SK-N-SH (cell line): ENCODE results near the gene GALP. TPM values are rescaled to one million over a fixed set of nuclear protein-coding genes. Genes with fewer than 3 reads are reported as not detected.
"Not testable (repeated sequence)": the region's sequence is repeated elsewhere in the genome, so short reads cannot be mapped to it uniquely, and the experiment has no call there.

Source experiments
- CTCF ChIA-PET: fragments of 300-600, 350-600 bp; formaldehyde crosslinking; extraction: SDS; loops from one replicate; lab custom pipeline; 2021; lab: Yijun Ruan, JAX
- POLR2A ChIA-PET: fragments of 350-600 bp; sonication (Branson Sonifier 250); formaldehyde crosslinking; extraction: SDS; loops from one replicate; lab custom pipeline; 2020; ENCODE audit warnings: antibody characterized with exemption, inconsistent platforms; lab: Yijun Ruan, JAX
- DNase-seq: peaks from one replicate; pipeline ENCODE4 v3.0.0; 2012
- H2AFZ ChIP-seq: fragments of 200-600 bp; sonication (generic); 2 replicates; pipeline ENCODE4 v1.8.1; 2016; ENCODE audit warnings: antibody characterized with exemption, mild to moderate bottlenecking, low read depth
- H3F3A ChIP-seq: fragments of 200-600 bp; sonication (generic); replicated peaks from 2 replicates; pipeline ENCODE3; 2016; ENCODE audit warnings: antibody characterized with exemption, mild to moderate bottlenecking; ENCODE audit not compliant: insufficient read depth
- H3K27ac ChIP-seq, 2 experiments: fragments of 200-500 bp in 1 of 2; fragments of 200-600 bp in 1 of 2; sonication (Bioruptor generic) in 1 of 2; sonication (generic), shearing (Covaris generic) in 1 of 2; 2 replicates each; pipeline versions ENCODE4 v1.5.1 to v1.6.1; 2014 to 2016; ENCODE audit warnings: low read depth in 2 of 2, inconsistent platforms in 1 of 2, low read length in 1 of 2, mild to moderate bottlenecking in 1 of 2, mixed read lengths in 1 of 2
- H3K27me3 ChIP-seq: fragments of 200-600 bp; sonication (generic), shearing (Covaris generic); 2 replicates; pipeline ENCODE4 v1.6.1; 2016; ENCODE audit warnings: mixed run types; ENCODE audit not compliant: insufficient read depth
- H3K36me3 ChIP-seq, 2 experiments: fragments of 200-500 bp in 1 of 2; fragments of 200-600 bp in 1 of 2; sonication (Bioruptor generic) in 1 of 2; sonication (generic) in 1 of 2; replicated peaks in 1 of 2; 2 replicates each; pipeline versions ENCODE3 to v1.5.1; 2014 to 2016; ENCODE audit warnings: low read length in 1 of 2, mild to moderate bottlenecking in 1 of 2; ENCODE audit not compliant: insufficient read depth in 2 of 2, control insufficient read depth in 1 of 2
- H3K4me1 ChIP-seq, 2 experiments: fragments of 200-500 bp in 1 of 2; fragments of 200-600 bp in 1 of 2; sonication (Bioruptor generic) in 1 of 2; sonication (generic), shearing (Covaris generic) in 1 of 2; 2 replicates each; pipeline versions ENCODE4 v1.5.1 to v1.6.1; 2014 to 2016; ENCODE audit warnings: low read depth in 1 of 2, low read length in 1 of 2, mixed run types in 1 of 2; ENCODE audit not compliant: insufficient read depth in 2 of 2, control insufficient read depth in 1 of 2
- H3K4me2 ChIP-seq: fragments of 200-600 bp; sonication (generic), shearing (Covaris generic); 2 replicates; pipeline ENCODE4 v1.6.1; 2017; ENCODE audit warnings: mixed run types
- H3K4me3 ChIP-seq, 2 experiments: fragments of 200-500 bp in 1 of 2; fragments of 200-600 bp in 1 of 2; sonication (Bioruptor generic) in 1 of 2; sonication (generic), shearing (Covaris generic) in 1 of 2; 2 replicates each; pipeline versions ENCODE4 v1.5.1 to v1.8.1; 2014 to 2016; ENCODE audit warnings: low read depth in 2 of 2, inconsistent platforms in 1 of 2, low read length in 1 of 2, mild to moderate bottlenecking in 1 of 2, mixed read lengths in 1 of 2, moderate library complexity in 1 of 2
- H3K79me2 ChIP-seq: fragments of 200-600 bp; sonication (generic); 2 replicates; pipeline ENCODE4 v1.8.1; 2017; ENCODE audit warnings: mild to moderate bottlenecking; ENCODE audit not compliant: insufficient read depth
- H3K9ac ChIP-seq: fragments of 200-600 bp; sonication (generic); 2 replicates; pipeline ENCODE4 v1.6.1; 2017; ENCODE audit warnings: mixed run types
- H3K9me2 ChIP-seq: fragments of 200-600 bp; sonication (generic); 2 replicates; pipeline ENCODE4 v1.6.1; 2017; ENCODE audit warnings: mixed run types
- H3K9me3 ChIP-seq: fragments of 200-600 bp; sonication (generic); 2 replicates; pipeline ENCODE4 v1.6.1; 2017; ENCODE audit warnings: mixed run types, mild to moderate bottlenecking, moderate library complexity
- H4K20me1 ChIP-seq: fragments of 200-600 bp; sonication (generic); 2 replicates; pipeline ENCODE4 v1.6.1; 2017; ENCODE audit warnings: mild to moderate bottlenecking, mixed run types; ENCODE audit not compliant: insufficient read depth
- ELF1 ChIP-seq: IDR thresholded peaks from 2 replicates; pipeline ENCODE4 v1.4.0; 2012
- FOSL2 ChIP-seq: IDR thresholded peaks from 2 replicates; pipeline ENCODE4 v1.4.0; 2012; ENCODE audit warnings: low read depth, mild to moderate bottlenecking, moderate library complexity, borderline replicate concordance
- FOXM1 ChIP-seq: IDR thresholded peaks from 2 replicates; pipeline ENCODE4 v1.4.0; 2012; ENCODE audit warnings: low read depth, mild to moderate bottlenecking
- JUND ChIP-seq: IDR thresholded peaks from 2 replicates; pipeline ENCODE4 v1.4.0; 2012
- NRF1 ChIP-seq: IDR thresholded peaks from 2 replicates; pipeline ENCODE4 v1.6.1; 2012; ENCODE audit warnings: low read depth, mild to moderate bottlenecking, low read length
- RCOR1 ChIP-seq: fragments of 150-350 bp; IDR thresholded peaks from 2 replicates; pipeline ENCODE4 v1.6.1; 2017; ENCODE audit warnings: antibody characterized with exemption, low read length
- RFX5 ChIP-seq: IDR thresholded peaks from 2 replicates; pipeline ENCODE4 v1.6.1; 2012; ENCODE audit warnings: mild to moderate bottlenecking, improper control_type of control experiment, low read length
- RXRA ChIP-seq: IDR thresholded peaks from 2 replicates; pipeline ENCODE4 v1.4.0; 2012; ENCODE audit warnings: low read depth, mild to moderate bottlenecking, borderline replicate concordance
- SIN3A ChIP-seq: IDR thresholded peaks from 2 replicates; pipeline ENCODE4 v1.6.1; 2012; ENCODE audit warnings: low read depth, mild to moderate bottlenecking, low read length, moderate library complexity, borderline replicate concordance
- SMC3 ChIP-seq: IDR thresholded peaks from 2 replicates; pipeline ENCODE4 v1.6.1; 2012; ENCODE audit warnings: low read depth, low read length, improper control_type of control experiment
- TEAD4 ChIP-seq: IDR thresholded peaks from 2 replicates; pipeline ENCODE4 v1.4.0; 2012; ENCODE audit warnings: mild to moderate bottlenecking, borderline replicate concordance; ENCODE audit not compliant: insufficient read depth
- YY1 ChIP-seq: IDR thresholded peaks from 2 replicates; pipeline ENCODE4 v1.4.0; 2012; ENCODE audit warnings: low read depth, mild to moderate bottlenecking
- WGBS: methylation state at CpG from one replicate; pipeline ENCODE4 v1.1.6; 2017; ENCODE audit warnings: low lambda C conversion rate; 5-methylcytosine and 5-hydroxymethylcytosine counted together
- polyA plus RNA-seq, 3 experiments: library from polyadenylated mRNA; depleted of rRNA; stranded (reverse); fragments of >200 nt; gene quantifications; 2 replicates each; pipeline ENCODE4 v1.2.3, GENCODE V29; 2012
- TF ChIP-seq, protein P1 (sequence below): IDR thresholded peaks from 2 replicates; pipeline ENCODE4; 2012
- TF ChIP-seq, protein P2 (sequence below): IDR thresholded peaks from 2 replicates; pipeline ENCODE4 v1.4.0; 2012; ENCODE audit warnings: low read depth

GALP gene
- polyA plus RNA-seq, 1 of the 3 experiments (the other 2 are of a cell fraction), result not detected

DNA sequence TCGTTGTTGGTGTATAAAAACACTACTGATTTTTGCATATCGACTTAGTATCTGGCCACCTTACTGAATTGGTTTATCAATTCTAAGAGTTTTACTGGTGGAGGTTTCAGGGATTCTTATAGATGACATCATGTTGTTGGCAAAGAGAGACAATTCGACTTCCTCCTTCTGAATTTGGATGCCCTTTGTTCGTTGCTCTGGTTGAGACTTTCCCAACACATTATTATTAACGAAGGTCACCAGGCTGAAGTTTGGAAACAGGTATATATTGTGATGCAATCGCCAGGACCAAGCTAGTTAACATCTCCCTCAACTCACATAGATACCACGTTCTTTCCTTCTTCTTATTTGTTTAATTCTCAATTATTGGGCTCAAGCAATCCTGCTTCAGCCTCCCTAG is 23.9 kb downstream of the GALP start:
- ChIA-PET CTCF (interaction anchor here (0.8 kb wide), 2 partner anchors 21 to 133 kb away, joined by 3 read pairs; no protein-coding TSS in a partner anchor), POLR2A (no interaction called here)
- Histone ChIP-seq H3K9me2 (no peaks in the 10 kb centered on the region), H3K4me1 (no peaks in the 10 kb centered on the region), H3K27me3 (peaks cover 41% of the 10 kb centered on the region; the same call in 1 of the 2 replicates), H3K36me3 (no peaks in the 10 kb centered on the region), H4K20me1 (no peaks in the 10 kb centered on the region), H3K4me3 (no peak overlapping the region), H3K4me2 (no peak overlapping the region), H3K9me3 (no peaks in the 10 kb centered on the region), H3K27ac (no peak overlapping the region), H3F3A (no peaks in the 10 kb centered on the region), H3K9ac (no peak overlapping the region), H2AFZ (no peak overlapping the region), H3K79me2 (no peaks in the 10 kb centered on the region)
- no peak for TF ChIP-seq SMC3
- TF ChIP-seq RFX5, result no peak
- TF ChIP-seq, protein P1, sequence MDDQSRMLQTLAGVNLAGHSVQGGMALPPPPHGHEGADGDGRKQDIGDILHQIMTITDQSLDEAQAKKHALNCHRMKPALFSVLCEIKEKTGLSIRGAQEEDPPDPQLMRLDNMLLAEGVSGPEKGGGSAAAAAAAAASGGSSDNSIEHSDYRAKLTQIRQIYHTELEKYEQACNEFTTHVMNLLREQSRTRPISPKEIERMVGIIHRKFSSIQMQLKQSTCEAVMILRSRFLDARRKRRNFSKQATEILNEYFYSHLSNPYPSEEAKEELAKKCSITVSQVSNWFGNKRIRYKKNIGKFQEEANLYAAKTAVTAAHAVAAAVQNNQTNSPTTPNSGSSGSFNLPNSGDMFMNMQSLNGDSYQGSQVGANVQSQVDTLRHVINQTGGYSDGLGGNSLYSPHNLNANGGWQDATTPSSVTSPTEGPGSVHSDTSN, result no peak
- no peak for DNase-seq
- WGBS, result 1% methylated on average over 7 of the region's 7 CpGs

DNA sequence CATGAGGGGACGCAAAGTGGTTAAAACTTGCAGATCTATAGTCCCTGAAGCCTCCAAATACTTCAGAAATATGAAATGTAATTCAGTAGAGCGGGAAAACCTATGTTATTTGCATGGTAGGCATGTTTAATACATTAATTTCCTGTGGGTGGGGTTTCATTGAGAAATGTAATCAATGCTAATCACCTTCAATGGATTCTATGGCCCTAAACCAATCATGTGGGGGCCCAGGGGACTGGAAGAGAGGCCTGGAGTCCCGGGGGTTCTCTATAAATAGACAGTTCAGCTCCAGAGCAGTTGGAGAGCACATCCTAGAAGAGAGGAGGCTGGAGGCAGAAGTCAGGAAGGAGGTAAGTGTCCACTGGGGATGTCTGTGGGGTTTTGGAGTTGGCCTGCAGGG is 26.2 kb downstream of the GALP start, which contains the start of gene ZSCAN5C:
TSS of gene ZSCAN5C (plus strand) at position 301 of the 400 bp plus-strand sequence. CDS start 3,641 bp downstream, outside the sequence.
- no peak within 1 kb of the TSS for H2AFZ ChIP-seq
- no peaks in the 10 kb centered on the region for H3K4me1 ChIP-seq
- H4K20me1 ChIP-seq, result no peaks in the 10 kb centered on the region
- CTCF ChIA-PET, result interaction anchor here (1.0 kb wide), 1 partner anchor 125 kb away, joined by 3 read pairs; no protein-coding TSS in a partner anchor
- TF ChIP-seq JUND (no peak), ELF1 (no peak), FOSL2 (no peak), SMC3 (no peak), FOXM1 (no peak), RFX5 (no peak), RCOR1 (no peak), YY1 (no peak), SIN3A (no peak), NRF1 (no peak), TEAD4 (no peak), RXRA (no peak)
- TF ChIP-seq, protein P2, sequence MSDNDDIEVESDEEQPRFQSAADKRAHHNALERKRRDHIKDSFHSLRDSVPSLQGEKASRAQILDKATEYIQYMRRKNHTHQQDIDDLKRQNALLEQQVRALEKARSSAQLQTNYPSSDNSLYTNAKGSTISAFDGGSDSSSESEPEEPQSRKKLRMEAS, result no peak
- H3K79me2 ChIP-seq, result no peaks in the 10 kb centered on the region
- H3K9me3 ChIP-seq, result no peaks in the 10 kb centered on the region
- no peaks in the 10 kb centered on the region for H3K9me2 ChIP-seq
- H3K36me3 ChIP-seq, result no peaks in the 10 kb centered on the region
- H3K9ac ChIP-seq, result no peak within 1 kb of the TSS
- H3K27ac ChIP-seq, result no peak within 1 kb of the TSS
- POLR2A ChIA-PET, result no interaction called here
- DNase-seq, result no peak
- peaks cover 43% of the 10 kb centered on the region; the same call in 1 of the 2 replicates for H3K27me3 ChIP-seq
- H3F3A ChIP-seq, result no peaks in the 10 kb centered on the region
- no peak within 1 kb of the TSS for H3K4me2 ChIP-seq
- 1% methylated on average over 3 of the region's 3 CpGs for WGBS
- H3K4me3 ChIP-seq, result no peak within 1 kb of the TSS

DNA sequence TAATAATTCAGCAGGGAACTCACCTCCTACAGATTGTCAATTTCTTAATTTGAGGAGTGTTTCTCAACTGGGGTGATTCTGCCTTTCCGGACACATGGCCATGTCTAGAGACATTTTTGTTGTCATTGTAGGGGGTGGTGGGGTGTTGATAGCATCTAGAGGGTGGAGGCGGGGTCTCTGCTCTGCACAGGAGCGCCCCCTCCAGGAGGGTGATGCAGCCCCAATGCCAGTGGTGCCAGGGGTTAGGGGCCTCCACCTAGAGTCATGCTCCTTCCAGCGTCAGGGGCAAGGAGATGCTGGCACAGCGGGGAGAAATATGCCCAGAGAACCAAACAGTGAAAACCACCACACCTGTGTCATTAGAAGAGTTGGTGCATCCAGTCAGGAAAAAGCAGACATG is 31.8 kb downstream of the GALP start:
- POLR2A ChIA-PET, result not testable (repeated sequence)

More for the DNA sequence above, 31.8 kb downstream of the GALP start:
- CTCF ChIA-PET, result interaction anchor here (1.0 to 2.4 kb wide), 2 partner anchors 25 to 131 kb away, joined by 3 to 10 read pairs; no protein-coding TSS in a partner anchor
- not testable (repeated sequence) for H3K27ac ChIP-seq, H3K36me3 ChIP-seq, H3K4me1 ChIP-seq, H3K4me2 ChIP-seq, H3F3A ChIP-seq, H2AFZ ChIP-seq, H3K9me2 ChIP-seq, H3K79me2 ChIP-seq, H3K9ac ChIP-seq, H3K4me3 ChIP-seq, H4K20me1 ChIP-seq, DNase-seq, H3K9me3 ChIP-seq
- H3K27me3 ChIP-seq, result peaks cover 35% of the 10 kb centered on the region; the same call in 1 of the 2 replicates
- 3% methylated on average over 3 of the region's 5 CpGs for WGBS
